ENCODE results near the gene KRTAP9-4.

DNA sequence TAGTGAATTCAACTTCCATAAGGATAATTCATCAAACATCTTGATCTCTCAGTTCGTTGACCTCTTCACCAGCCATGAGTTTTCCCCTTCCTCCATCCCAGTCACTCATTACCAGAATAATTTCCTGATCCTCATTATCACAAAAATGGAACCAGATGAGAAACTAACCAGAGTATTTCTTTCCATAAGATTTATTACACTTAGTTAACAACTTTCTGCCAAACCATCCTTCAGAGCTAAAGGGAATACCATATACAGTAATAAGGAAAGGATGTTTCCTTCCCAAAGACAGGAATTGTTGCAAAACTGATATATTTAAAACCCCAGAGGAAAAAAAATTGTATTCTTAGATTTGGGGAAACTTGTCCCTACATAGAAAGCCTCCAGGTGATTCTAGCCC, 44.5 kb downstream of the KRTAP9-4 start:
- TF ChIP-seq POLR2A (IDR thresholded peaks at IDR 0.05), result no peak
- TF ChIP-seq, protein P1, sequence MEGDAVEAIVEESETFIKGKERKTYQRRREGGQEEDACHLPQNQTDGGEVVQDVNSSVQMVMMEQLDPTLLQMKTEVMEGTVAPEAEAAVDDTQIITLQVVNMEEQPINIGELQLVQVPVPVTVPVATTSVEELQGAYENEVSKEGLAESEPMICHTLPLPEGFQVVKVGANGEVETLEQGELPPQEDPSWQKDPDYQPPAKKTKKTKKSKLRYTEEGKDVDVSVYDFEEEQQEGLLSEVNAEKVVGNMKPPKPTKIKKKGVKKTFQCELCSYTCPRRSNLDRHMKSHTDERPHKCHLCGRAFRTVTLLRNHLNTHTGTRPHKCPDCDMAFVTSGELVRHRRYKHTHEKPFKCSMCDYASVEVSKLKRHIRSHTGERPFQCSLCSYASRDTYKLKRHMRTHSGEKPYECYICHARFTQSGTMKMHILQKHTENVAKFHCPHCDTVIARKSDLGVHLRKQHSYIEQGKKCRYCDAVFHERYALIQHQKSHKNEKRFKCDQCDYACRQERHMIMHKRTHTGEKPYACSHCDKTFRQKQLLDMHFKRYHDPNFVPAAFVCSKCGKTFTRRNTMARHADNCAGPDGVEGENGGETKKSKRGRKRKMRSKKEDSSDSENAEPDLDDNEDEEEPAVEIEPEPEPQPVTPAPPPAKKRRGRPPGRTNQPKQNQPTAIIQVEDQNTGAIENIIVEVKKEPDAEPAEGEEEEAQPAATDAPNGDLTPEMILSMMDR (IDR thresholded peaks at IDR 0.05), result no peak

Measured in right lobe of liver (tissue), 4 donors.